ENCODE measurements around the gene SPIRE1.

The SPIRE1 gene

GRCh38 chr18:12657684-12658425 lies at the start of gene SPIRE1:
SPIRE1 (minus strand) TSS chr18:12658107; CDS start chr18:12657866, 241 bp downstream.
- FAIRE-seq, result no peak

- no peak for FAIRE-seq
These were observed 45.8 kb upstream of the SPIRE1 start for GRCh38 chr18:12703664-12704063.

DNA sequence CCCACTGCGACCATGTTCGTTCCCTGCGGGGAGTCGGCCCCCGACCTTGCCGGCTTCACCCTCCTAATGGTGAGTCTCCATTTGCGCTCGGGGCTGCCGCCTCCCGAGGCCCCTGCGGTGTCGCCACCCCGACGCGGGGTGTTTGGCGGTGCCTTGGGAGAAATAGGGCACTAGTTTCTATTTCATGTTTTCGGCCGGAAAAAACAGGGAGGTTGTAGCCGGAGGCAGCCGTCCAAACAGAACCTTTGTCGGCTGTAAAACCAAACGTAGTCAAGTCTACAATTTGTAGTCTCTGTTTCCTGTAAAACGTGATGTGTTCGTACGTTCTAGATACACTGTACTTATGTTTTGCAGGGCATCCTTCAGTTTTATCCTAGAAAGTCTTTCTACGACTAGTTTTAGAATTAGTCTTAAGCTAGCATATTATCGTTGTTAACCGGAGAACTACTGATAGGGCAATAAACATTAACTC lies 45.2 kb upstream of the SPIRE1 start:
- FAIRE-seq, result no peak

DNA sequence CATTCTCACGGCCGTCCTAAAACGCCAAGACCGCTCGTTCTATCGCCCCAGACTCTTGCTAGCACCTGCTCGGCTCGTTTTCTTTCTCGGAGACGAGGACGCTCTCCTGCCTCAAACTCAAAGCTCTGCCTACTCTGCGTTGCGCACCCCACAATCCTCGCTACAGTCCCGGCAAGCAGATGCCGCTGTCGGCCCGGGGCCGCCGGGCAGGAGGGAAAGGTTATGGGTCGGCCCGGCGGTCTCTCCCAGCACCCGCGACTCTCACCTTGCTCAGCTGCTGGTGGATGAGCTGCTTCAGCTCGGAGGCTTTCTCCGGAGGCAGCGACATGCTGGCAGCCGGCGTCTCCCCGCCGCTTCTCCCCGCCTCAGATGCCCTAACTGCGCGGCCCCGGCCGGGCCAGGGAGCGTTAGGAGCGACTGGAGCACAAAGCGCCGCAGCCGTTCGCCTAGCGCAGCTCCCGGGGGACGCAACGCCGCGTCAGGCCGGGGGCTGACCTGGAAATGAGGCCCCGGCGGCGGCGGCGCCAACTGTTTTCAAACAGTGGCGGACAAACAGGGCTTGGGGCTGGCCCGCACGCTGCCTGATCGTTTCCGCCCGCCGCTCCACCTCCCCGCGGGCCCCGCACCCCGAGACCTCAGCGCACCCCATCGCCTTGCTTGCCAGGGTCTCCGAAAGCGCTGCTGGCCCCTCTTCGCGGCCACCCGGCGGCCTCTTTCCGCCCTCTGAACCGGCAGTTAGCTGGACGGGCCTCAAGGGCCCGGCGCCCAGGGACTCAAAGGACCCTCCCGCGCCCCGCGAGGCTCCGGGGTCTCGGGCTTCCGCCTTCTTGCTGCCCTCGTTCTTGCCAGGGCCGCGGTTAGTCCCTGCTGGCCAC lies 44.6 kb upstream of the SPIRE1 start, which contains the start of the genes CEP76 and PSMG2:
TSS of gene CEP76 (minus strand) at position 503 of the 875 bp plus-strand sequence. CDS start at position 328, 175 bp downstream.
TSS of gene PSMG2 (plus strand) at position 822 of the 875 bp plus-strand sequence. CDS start 66 bp downstream, outside the sequence.
- no peak for FAIRE-seq

- no peak for FAIRE-seq
These were observed 43.3 kb upstream of the SPIRE1 start for GRCh38 chr18:12701161-12701560.

- no peak for FAIRE-seq
These were observed 41.8 kb upstream of the SPIRE1 start for GRCh38 chr18:12699747-12700146.

DNA sequence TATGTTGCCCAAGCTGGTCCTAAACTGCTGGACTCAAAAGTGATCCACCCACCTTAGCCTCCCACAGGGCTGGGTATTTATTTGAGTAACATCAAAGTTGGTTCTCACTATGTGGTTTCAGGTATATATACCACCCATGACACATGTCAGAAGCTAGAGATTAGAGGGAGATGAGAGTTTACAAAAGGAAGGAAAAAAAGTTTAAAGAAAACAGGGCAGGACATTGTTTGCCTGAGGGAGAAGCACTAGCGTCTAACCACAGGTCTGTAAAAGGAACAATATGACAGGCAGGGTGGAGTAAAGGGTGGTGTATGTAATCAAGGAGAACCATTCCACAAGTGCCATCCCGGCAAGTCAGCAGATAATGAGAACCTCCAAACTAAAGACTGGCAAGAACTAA lies 36.1 kb upstream of the SPIRE1 start:
- no peak for FAIRE-seq

DNA sequence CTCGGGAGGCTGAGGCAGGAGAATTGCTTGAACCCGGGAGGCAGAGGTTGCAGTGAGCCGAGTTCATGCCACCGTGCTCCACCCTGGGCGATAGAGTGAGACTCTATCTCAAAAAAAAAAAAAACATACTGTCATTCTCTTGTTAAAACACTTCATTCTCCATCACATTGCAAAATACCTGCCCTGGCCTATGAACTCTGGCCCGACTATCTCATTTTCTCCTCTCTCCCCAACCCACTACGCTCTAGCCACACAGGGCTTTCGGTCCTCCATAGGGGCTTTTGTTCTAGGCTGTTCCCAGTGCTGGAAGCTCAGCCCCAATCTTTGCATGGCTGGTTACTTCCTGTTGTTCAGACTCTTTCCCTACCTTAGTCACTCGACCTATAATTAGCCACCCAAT lies 34.3 kb upstream of the SPIRE1 start:
- FAIRE-seq, result no peak

DNA sequence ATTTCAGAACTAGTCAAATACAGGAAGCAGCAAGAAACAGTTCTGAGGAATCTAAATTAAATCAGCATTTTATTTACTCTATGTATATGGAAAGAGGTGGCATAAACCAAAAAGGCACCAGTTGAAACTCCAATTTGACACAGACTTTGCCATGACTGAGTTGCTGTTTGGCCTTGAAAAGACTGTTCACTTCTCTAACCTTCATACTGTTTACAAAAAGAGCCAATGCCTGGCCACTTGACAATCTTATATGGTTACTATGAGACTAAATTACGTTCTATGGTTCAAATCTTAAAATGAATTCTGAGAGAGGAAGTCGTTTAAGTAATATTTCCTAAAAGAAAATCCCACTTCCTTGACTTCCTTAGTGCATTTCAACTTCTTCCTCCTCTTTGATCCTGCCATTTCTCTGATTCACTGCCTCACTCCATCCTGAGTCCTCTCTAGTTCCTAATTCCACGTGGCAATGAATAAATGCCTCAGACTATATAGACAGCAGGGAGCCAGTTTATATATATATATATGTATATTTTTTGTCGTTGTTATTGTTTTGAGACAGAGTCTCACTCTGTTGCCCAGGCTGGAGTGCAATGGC lies 31.4 kb upstream of the SPIRE1 start:
- FAIRE-seq, result no peak

DNA sequence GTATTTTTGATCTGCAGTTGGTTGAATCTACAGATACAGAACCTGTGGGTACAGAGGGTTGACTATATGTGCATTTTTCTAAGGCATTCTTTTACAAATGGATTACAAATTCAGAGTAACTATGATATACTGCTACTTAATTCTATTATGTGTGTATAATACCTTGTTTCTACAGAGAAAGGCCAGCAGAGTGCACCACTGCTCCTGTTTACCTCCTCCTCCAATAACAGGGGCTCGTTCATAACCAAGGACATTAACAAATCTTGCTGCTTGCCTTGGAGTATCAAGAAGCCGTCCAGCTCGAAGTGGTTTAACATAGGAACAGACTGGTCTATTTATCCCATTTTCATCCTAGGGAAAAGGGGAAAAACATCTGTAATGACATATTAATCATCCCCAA lies 28.2 kb upstream of the SPIRE1 start:
- FAIRE-seq, result no peak

- no peak for FAIRE-seq
These were observed 21.4 kb upstream of the SPIRE1 start for GRCh38 chr18:12679183-12679786.

GRCh38 chr18:12668041-12668440 lies 10.1 kb upstream of the SPIRE1 start:
- FAIRE-seq, result no peak

DNA sequence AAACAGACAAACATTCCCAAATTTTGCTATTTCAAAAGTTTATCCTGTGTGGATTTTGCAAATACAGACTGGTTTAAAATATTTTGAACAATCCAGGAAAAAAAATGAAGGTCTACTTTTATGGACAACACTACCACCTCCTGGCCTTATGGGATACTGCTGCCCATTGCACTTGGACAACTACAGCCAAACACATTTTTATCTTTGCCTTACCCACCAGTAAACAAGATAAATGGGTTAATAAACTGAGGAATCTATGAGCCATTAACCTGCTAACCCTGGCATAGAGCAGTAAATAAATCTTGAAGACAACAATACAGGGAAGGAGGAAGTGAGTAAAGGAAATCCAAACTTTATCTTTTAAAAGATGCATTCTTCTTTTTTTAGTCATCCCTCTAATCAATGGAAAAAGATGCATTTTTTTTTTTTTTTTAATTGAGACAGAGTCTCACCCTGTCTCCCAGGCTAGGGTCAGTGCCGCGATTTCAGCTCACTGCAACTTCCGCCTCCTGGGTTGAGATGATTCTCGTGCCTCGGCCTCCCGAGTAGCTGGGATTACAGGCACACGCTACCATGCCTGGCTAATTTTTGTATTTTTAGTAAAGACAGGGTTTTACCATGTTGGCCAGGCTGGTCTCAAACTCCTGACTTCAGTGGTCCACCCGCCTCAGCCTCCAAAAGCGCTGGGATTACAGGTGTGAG lies 2.1 kb upstream of the SPIRE1 start:
- FAIRE-seq, result no peak

GRCh38 chr18:12658426-12659138 lies 675 bp upstream of the SPIRE1 start:
- no peak for FAIRE-seq

DNA sequence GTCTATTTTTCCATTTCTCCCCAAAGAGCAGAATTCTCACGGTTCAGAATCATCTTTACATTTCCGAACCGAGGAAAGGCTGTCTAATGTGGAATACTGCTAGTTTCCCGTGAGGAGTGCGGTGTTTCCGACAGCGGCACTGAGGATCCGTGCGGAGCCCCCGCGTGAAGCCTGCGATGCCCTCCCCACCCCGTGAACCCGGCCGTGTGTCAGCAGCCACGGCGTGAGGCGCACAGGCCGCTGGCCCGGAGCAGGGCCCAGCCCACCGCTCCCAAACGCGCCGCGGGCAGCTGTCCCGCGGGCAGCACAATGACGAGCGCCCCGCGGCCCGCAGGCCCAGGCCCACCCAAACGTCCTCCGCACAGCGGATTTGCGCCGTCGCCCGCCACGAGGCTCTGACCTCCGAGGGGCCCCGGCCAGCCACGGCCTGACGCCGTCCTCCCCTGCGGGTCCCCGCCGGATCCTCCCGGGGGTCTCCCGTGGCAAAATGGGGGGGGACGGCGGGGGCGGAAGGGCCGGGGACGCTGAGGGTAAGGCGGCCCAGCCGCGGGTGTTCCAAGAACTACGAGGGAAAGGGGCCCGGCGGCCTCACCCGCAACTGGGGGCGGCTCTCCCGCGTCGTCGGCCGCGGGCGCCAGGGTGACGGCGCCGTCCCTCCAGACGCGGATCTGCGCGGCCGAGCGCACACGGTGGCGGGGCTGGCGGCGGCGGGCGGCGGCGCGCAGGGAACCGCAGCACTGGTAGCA lies 796 bp downstream of the SPIRE1 start:
- FAIRE-seq, result no peak

- no peak for FAIRE-seq
These were observed 1.3 kb downstream of the SPIRE1 start for GRCh38 chr18:12656605-12656937.

- FAIRE-seq, result no peak
These were observed 2.9 kb downstream of the SPIRE1 start for GRCh38 chr18:12654971-12655370.

- FAIRE-seq, result no peak
These were observed 5.0 kb downstream of the SPIRE1 start for GRCh38 chr18:12652861-12653401.

DNA sequence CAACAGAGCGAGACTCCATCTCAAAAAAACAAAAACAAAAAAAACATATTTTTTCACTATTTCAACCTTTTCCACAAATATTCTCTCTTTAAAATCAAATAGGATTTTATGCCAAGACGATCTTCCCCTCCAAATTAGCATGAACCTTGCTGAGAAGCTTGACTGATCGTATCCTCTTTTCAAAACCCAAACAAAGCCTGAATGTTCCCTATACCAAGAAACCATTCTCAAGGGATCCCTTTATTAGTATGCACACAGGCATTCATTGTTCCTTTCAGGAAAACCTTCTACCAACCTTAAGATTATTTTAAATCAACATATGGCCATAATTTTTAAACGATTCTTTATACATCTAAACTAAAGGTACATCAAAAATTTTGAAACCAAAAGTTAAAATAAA lies 6.3 kb downstream of the SPIRE1 start:
- no peak for FAIRE-seq

DNA sequence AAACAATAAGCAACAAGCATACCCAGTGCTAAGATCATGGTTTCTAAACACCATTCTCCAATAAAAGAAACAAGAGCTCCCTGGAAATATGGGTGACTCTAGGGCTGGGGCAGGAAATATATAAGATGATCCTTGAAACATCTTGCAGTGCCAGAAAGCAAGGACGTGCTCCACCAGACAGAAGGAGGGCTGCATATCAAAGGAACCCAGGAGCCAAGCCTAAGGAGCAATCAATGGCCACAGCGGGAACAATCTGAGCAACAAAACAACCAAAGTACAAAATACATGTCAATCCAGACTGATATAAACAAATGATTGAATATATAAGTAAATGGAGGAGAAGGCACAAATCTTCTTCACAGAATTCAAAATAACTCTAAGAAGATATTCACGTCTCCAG lies 10.1 kb downstream of the SPIRE1 start:
- FAIRE-seq, result no peak

Measured in colon (tissue), 2 donors.